OCI-LY7 (cell line): ENCODE results near the gene CCDC201. TPM values are rescaled to one million over a fixed set of nuclear protein-coding genes. Genes with fewer than 3 reads are reported as not detected.

Source experiments
- small RNA-seq: library from RNA; depleted of rRNA; stranded (forward); fragments of <200 nt; gene quantifications from one replicate; pipeline ENCODE3, GENCODE V24; 2014
- total RNA-seq, 2 experiments: library from RNA; depleted of rRNA in 1 of 2; stranded (reverse); fragments of >200 nt in 1 of 2; shearing (Covaris generic) in 1 of 2; gene quantifications; 2 replicates each; pipeline ENCODE4 v1.2.3, GENCODE V29; 2014 to 2022

Gene CCDC201
- total RNA-seq, 2 experiments from 2014 or later: not detected

Small RNAs within 50 kb of the gene (small RNA-seq; reads per million reads assigned to genes)
- not detected for gene RNU6-326P

Other genes with a start within 250 kb of the CCDC201 start
- not detected in 2 replicates for gene IGFBP1, start 15.4 kb upstream of the CCDC201 start, total RNA-seq (2014; rRNA removed; shearing (Covaris generic))
- gene IGFBP1, start 15.4 kb upstream of the CCDC201 start, total RNA-seq (2022): not detected in 2 replicates
- gene IGFBP3, start 48.2 kb upstream of the CCDC201 start, total RNA-seq (2014; rRNA removed; shearing (Covaris generic)): not detected in 2 replicates
- not detected in 2 replicates for gene IGFBP3, start 48.2 kb upstream of the CCDC201 start, total RNA-seq (2022)